ENCODE measurements around the gene DNLZ.

DNA sequence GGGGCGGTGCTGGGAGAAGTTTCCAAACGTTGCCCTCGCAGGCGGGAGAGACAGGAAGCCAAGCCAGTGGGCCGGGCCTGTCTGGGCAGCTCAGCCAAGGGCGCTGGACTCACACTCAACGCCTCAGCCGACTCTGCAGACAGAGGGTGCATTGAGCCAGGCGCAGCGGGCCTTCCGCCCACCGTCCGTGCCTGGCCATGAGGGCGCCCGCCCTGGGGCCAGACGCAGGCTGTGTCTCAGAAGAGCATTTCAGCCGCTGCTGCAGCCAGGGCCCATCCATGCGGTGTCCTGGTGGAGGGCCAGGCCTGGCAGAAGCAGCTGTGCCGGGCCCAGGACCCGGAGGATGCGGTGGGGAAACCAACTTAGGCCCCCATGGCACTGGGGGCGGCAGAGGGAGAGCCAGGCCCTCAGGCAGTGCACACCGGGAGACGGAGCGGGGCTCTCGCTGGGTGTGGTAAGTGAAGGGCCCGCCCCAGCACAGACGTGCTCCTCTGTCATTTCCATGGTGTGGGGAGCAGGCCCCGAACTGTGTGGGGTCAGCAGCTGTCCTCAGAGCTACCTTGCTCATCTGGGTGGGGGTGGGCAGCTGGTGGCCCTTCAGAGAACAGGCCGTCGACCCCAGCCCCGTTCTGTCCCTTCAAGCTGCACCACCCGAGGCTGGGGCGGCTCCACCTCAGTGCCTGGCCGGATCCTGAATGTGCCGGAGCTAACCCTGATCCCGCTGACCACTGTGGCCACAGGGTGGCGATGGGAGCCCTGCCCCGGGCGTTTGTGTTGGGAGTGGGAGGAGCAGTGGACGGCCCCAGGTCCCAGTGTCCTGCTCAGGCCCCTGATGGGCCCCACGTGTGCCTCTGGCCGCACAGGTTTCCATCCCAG is 18.0 kb downstream of the DNLZ start:
- TF ChIP-seq, protein P1, sequence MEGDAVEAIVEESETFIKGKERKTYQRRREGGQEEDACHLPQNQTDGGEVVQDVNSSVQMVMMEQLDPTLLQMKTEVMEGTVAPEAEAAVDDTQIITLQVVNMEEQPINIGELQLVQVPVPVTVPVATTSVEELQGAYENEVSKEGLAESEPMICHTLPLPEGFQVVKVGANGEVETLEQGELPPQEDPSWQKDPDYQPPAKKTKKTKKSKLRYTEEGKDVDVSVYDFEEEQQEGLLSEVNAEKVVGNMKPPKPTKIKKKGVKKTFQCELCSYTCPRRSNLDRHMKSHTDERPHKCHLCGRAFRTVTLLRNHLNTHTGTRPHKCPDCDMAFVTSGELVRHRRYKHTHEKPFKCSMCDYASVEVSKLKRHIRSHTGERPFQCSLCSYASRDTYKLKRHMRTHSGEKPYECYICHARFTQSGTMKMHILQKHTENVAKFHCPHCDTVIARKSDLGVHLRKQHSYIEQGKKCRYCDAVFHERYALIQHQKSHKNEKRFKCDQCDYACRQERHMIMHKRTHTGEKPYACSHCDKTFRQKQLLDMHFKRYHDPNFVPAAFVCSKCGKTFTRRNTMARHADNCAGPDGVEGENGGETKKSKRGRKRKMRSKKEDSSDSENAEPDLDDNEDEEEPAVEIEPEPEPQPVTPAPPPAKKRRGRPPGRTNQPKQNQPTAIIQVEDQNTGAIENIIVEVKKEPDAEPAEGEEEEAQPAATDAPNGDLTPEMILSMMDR (tag by site-specific recombination; IDR thresholded peaks at IDR 0.05) = peak; percentile 43; the same call in 1 of the 2 replicates
- TF ChIP-seq ZNF792 (tag by site-specific recombination; IDR thresholded peaks at IDR 0.05) (no peak), ZNF157 (tag by site-specific recombination; IDR thresholded peaks at IDR 0.05) (no peak), ZSCAN30 (tag by site-specific recombination; IDR thresholded peaks at IDR 0.05) (no peak), ZNF776 (tag by site-specific recombination; IDR thresholded peaks at IDR 0.05; ENCODE audit: borderline replicate concordance) (no peak), ZNF777 (tag by site-specific recombination; IDR thresholded peaks at IDR 0.05; ENCODE audit: borderline replicate concordance) (no peak), GLIS2 (tag by site-specific recombination; IDR thresholded peaks at IDR 0.05) (no peak), PRDM4 (tag by site-specific recombination; IDR thresholded peaks at IDR 0.05) (no peak), ZNF302 (tag by site-specific recombination; IDR thresholded peaks at IDR 0.05; ENCODE audit: low read depth) (no peak), ZEB2 (tag by site-specific recombination; IDR thresholded peaks at IDR 0.05) (no peak), ZNF670 (tag by site-specific recombination; IDR thresholded peaks at IDR 0.05; ENCODE audit: low read depth) (no peak), ZNF518A (tag by site-specific recombination; conservative IDR thresholded peaks at IDR 0.05; ENCODE audit: low read depth) (no peak)
- TF ChIP-seq, protein P2, sequence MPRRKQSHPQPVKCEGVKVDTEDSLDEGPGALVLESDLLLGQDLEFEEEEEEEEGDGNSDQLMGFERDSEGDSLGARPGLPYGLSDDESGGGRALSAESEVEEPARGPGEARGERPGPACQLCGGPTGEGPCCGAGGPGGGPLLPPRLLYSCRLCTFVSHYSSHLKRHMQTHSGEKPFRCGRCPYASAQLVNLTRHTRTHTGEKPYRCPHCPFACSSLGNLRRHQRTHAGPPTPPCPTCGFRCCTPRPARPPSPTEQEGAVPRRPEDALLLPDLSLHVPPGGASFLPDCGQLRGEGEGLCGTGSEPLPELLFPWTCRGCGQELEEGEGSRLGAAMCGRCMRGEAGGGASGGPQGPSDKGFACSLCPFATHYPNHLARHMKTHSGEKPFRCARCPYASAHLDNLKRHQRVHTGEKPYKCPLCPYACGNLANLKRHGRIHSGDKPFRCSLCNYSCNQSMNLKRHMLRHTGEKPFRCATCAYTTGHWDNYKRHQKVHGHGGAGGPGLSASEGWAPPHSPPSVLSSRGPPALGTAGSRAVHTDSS (tag by site-specific recombination; IDR thresholded peaks at IDR 0.05) = no peak
- TF ChIP-seq, protein P3, sequence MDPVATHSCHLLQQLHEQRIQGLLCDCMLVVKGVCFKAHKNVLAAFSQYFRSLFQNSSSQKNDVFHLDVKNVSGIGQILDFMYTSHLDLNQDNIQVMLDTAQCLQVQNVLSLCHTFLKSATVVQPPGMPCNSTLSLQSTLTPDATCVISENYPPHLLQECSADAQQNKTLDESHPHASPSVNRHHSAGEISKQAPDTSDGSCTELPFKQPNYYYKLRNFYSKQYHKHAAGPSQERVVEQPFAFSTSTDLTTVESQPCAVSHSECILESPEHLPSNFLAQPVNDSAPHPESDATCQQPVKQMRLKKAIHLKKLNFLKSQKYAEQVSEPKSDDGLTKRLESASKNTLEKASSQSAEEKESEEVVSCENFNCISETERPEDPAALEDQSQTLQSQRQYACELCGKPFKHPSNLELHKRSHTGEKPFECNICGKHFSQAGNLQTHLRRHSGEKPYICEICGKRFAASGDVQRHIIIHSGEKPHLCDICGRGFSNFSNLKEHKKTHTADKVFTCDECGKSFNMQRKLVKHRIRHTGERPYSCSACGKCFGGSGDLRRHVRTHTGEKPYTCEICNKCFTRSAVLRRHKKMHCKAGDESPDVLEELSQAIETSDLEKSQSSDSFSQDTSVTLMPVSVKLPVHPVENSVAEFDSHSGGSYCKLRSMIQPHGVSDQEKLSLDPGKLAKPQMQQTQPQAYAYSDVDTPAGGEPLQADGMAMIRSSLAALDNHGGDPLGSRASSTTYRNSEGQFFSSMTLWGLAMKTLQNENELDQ (tag by site-specific recombination; IDR thresholded peaks at IDR 0.05; ENCODE audit: low read depth) = no peak
